Natural killer cell treated with Interleukin-12 subunit alpha and Interleukin-12 subunit beta and Interleukin-15 and Interleukin-18, amount 100 ng/mL, for 72 hours (primary cell): ENCODE results near the gene BARHL2. TPM values are rescaled to one million over a fixed set of nuclear protein-coding genes. Genes with fewer than 3 reads are reported as not detected.

ENCODE experiments used
- ATAC-seq, 2 donors: fragments of 150-1000 bp; cut with Tn5 transposase in 1 of 2; sonication (Bioruptor Pico), chemical (Tn5 transposase) in 1 of 2; 2 replicates each; pipeline ENCODE4 v1.10.0; 2021
- DNase-seq: peaks from one replicate; pipeline ENCODE4 v3.0.0; 2022; ENCODE audit warnings: low spot score
- H3K27ac Mint-ChIP-seq, 2 donors: 1 replicate in 1 of 2; 2 replicates in 1 of 2; pipeline ENCODE4 v1.8.0; 2022; ENCODE audit warnings: mixed read lengths in 2 of 2, mild to moderate bottlenecking in 1 of 2, moderate library complexity in 1 of 2
- H3K27me3 Mint-ChIP-seq, 2 donors: 1 replicate in 1 of 2; 2 replicates in 1 of 2; pipeline ENCODE4 v1.8.0; 2022; ENCODE audit warnings: mixed read lengths in 2 of 2
- H3K36me3 Mint-ChIP-seq: one replicate; pipeline ENCODE4 v1.8.0; 2022; ENCODE audit warnings: mixed read lengths
- H3K4me1 Mint-ChIP-seq, 2 donors: 1 replicate in 1 of 2; 2 replicates in 1 of 2; pipeline ENCODE4 v1.8.0; 2022; ENCODE audit warnings: low read depth in 2 of 2, mixed read lengths in 2 of 2, mild to moderate bottlenecking in 1 of 2
- H3K4me3 Mint-ChIP-seq: one replicate; pipeline ENCODE4 v1.8.0; 2022; ENCODE audit warnings: mixed read lengths
- H3K9me3 Mint-ChIP-seq: 2 replicates; pipeline ENCODE4 v1.8.0; 2022; ENCODE audit warnings: mixed read lengths
- total RNA-seq, 2 donors: library from RNA; stranded (reverse); gene quantifications; one replicate each; pipeline ENCODE4 v1.2.3, GENCODE V29; 2022

Gene BARHL2
- total RNA-seq: not detected

DNA sequence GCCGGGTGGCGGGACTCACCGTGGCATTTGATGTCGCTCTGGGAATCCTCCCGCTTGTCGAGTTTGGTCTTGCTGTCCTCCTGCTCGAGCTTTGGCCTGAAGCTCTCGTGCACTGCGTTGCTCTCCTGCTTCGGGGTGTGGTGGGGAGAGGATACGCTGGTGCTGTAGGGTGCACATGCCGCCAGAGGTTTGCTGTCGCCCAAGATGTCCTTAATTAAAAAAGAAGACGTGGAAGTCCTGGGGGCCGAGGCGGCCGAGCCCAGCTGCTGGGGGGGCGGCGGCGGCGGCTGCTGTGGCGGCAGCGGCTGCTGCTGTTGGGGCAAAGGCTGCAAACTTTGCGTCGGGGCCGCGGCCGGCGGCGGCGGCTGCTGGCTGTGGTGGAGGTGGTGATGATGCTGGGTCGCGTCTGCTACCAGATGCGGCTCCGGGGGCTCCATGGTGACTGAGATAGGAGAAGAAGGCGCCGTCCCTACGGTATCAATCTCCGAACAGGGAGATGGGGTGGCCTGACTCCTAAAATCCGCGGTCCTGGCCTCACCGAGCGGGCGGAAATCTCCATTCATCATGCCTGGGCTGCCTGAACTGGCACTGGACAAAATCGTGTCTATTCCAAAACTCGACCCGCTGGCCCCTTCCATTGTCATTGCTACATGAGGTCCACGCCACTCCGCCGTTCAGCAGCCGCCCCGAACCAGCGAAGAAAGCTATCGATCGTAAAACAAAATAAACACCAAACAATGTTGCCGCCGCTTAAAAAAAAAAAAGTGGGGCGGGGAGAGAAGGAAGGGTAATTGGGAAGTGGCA is at the start of gene BARHL2:
Gene BARHL2 (minus strand): TSS at position 751 of the 804 bp plus-strand sequence. CDS start 107 bp downstream, at position 644.
- Mint-ChIP-seq H3K9me3 (no peaks in the 10 kb centered on the region), H3K36me3 (peaks cover 5% of the 10 kb centered on the region), H3K4me1 (peaks cover 18 to 21% of the 10 kb centered on the region in 2 donors), H3K27me3 (peaks cover 64 to 87% of the 10 kb centered on the region in 2 donors), H3K4me3 (peak within 1 kb of the TSS; percentile 70), H3K27ac (peak within 1 kb of the TSS in 1 of 2 donors; percentile 28)
- DNase-seq (no peak), ATAC-seq (no peak)

DNA sequence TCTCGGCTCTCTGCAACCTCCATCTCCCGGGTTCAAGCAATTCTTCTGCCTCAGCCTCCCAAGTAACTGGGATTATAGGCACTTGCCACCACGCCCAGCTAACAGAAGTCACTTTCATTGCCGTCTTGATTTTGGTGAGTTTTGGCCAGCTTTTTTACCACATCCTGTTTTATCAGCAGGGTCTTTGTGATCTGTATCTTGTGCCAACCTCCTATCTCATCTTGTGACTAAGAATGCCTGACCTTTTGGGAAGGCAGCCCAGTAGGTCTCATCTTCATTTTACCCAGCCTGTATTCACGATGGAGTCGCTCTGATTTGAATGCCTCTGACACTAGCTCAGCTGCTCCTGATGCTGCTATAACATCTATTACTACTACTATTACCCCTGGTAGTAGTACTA is 46.8 kb upstream of the BARHL2 start:
- H3K27me3 Mint-ChIP-seq: peaks cover 29 to 37% of the 10 kb centered on the region in 2 donors
- H3K36me3 Mint-ChIP-seq: no peaks in the 10 kb centered on the region
- ATAC-seq (no peak), DNase-seq (no peak)
- H3K9me3 Mint-ChIP-seq: no peaks in the 10 kb centered on the region
- no peaks in the 10 kb centered on the region for H3K4me1 Mint-ChIP-seq
- H3K4me3 Mint-ChIP-seq: no peak overlapping the region
- H3K27ac Mint-ChIP-seq: no peak overlapping the region

DNA sequence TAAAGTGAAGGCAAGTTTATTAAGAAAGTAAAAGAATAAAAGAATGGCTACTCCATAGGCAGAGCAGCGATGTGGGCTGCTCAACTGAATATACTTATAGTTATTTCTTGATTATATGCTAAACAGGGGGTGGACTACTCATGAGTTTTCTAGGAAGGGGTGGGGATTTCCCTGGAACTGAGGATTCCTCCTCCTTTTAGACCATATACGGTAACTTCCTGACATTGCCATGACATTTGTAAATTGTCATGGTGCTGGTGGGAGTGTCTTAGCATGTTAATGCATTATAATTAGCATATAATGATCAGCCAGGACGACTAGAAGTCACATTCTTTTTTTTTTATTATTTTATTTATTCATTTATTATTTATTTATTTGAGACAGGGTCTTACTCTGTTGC is 46.4 kb upstream of the BARHL2 start:
- no peak overlapping the region for H3K27ac Mint-ChIP-seq
- ATAC-seq (no peak), DNase-seq (no peak)
- H3K4me1 Mint-ChIP-seq: no peaks in the 10 kb centered on the region
- no peak overlapping the region for H3K4me3 Mint-ChIP-seq
- H3K9me3 Mint-ChIP-seq: no peaks in the 10 kb centered on the region
- H3K27me3 Mint-ChIP-seq: peaks cover 29 to 33% of the 10 kb centered on the region in 2 donors
- no peaks in the 10 kb centered on the region for H3K36me3 Mint-ChIP-seq

DNA sequence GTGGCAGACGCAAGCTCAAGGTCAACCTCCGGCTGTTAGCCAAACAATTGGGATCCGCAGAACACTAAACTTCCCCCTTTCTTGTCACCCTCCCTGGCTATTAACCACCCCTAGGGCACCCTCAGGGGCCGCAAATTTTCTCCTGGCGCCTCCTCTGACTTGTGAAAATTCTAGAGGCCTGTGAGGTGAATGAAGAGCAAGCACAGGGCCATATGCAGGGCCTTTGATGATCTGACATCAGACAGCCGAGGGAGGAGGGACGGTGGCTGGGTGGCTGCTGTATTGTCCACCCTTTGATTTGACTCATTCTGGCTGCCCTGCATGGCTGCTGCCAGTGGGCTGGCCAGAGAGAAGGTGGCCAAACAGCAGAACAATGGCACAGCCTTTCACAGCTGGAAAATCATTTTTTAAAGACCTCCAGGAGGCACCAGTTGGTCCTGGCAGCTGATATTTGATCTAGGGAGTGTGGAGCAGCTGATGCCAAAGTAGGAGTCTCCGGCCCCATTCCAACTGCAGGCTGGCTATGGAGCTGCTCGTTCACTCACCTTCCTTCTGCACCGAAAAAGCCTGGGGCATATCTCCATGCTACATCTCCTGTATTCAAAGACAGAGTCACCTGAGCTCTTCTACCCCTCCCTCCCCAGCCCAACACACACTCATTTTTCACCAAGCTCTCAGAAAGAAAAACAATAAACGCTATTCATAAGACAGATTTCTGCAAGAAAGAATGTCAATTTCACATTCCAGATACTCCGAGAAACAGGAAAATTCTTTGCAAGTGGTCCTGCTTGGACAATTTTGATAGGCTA is 44.9 kb upstream of the BARHL2 start:
- DNase-seq: no peak
- Mint-ChIP-seq H3K4me1 (no peaks in the 10 kb centered on the region), H3K27me3 (peaks cover 28 to 29% of the 10 kb centered on the region in 2 donors), H3K36me3 (no peaks in the 10 kb centered on the region), H3K27ac (no peak overlapping the region), H3K4me3 (no peak overlapping the region), H3K9me3 (no peaks in the 10 kb centered on the region)
- no peak for ATAC-seq

DNA sequence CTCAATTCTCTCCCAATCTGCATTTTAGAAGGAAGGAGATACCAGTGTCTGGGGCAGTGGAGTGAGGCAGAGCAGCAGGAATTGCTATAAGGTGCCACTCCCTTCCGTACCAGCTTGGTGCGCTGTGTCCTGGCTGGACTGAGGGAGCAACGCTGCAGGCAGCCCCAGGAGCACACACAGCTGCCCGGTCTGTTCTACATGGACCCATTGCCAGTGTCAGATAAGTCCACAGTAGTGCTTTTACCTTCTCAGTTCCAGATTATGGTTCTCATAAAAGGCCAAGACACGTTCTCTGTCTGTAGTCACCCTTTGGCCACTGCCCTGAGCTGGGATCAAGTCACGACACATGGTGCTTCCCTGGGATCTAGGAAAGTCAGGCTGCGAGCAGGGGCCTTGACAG is 44.1 kb upstream of the BARHL2 start:
- peak in 1 of 2 donors; percentile 15 for ATAC-seq
- no peak for DNase-seq
- no peaks in the 10 kb centered on the region for H3K36me3 Mint-ChIP-seq
- H3K9me3 Mint-ChIP-seq: no peaks in the 10 kb centered on the region
- H3K27ac Mint-ChIP-seq: no peak overlapping the region
- no peak overlapping the region for H3K4me3 Mint-ChIP-seq
- no peaks in the 10 kb centered on the region for H3K4me1 Mint-ChIP-seq
- H3K27me3 Mint-ChIP-seq: peaks cover 25 to 31% of the 10 kb centered on the region in 2 donors

GRCh38 chr1:90753556-90753955 is 36.5 kb upstream of the BARHL2 start:
- Mint-ChIP-seq H3K36me3 (no peaks in the 10 kb centered on the region), H3K4me1 (no peaks in the 10 kb centered on the region), H3K27me3 (peaks cover 29 to 37% of the 10 kb centered on the region in 2 donors), H3K4me3 (no peak overlapping the region), H3K27ac (no peak overlapping the region), H3K9me3 (no peaks in the 10 kb centered on the region)
- DNase-seq (no peak), ATAC-seq (no peak)

DNA sequence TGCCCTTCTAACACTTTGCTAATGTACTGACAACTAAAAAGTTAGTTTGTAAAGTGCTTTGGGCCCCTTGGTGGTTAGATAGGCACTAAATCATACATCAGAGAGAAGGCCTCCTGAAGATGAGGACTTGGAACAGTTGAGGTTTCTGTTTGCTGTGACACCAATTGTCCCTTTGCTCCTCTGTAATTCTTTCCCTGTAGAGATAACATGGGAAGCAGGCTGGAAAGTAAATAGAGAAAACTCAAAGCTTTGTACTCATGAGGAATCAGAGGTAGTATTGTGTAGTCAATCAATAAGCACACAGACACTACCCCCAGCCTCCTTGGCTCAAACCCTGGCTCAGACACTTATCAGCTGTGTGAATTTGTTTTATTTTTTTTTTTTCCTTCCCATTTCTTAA is 31.6 kb upstream of the BARHL2 start:
- ATAC-seq (no peak), DNase-seq (no peak)
- H3K36me3 Mint-ChIP-seq: no peaks in the 10 kb centered on the region
- no peak overlapping the region for H3K27ac Mint-ChIP-seq
- peaks cover 24 to 38% of the 10 kb centered on the region in 2 donors for H3K27me3 Mint-ChIP-seq
- H3K4me3 Mint-ChIP-seq: no peak overlapping the region
- no peaks in the 10 kb centered on the region for H3K9me3 Mint-ChIP-seq
- H3K4me1 Mint-ChIP-seq: no peaks in the 10 kb centered on the region

DNA sequence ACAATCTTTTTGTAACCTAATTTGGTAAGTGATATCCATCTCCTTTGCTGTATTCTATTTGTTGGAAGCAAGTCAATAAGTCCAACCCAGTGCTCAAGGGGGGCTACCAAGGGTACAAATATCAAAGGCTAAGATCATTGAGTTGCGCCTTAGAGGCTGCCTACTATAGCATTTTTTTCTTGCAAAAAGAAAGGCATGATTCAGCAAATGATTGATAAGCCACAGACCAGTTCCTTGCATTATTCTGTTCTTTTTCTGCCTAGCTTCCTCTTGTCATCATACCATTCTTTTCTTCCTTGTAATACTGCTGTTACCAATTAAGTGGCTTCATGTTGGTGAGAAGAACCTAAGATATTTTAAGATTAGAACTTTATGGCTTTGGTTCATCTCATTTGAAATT is 29.8 kb upstream of the BARHL2 start:
- H3K4me1 Mint-ChIP-seq: no peaks in the 10 kb centered on the region
- DNase-seq (no peak), ATAC-seq (no peak)
- H3K9me3 Mint-ChIP-seq: no peaks in the 10 kb centered on the region
- H3K27ac Mint-ChIP-seq: no peak overlapping the region
- peaks cover 20 to 31% of the 10 kb centered on the region in 2 donors for H3K27me3 Mint-ChIP-seq
- H3K4me3 Mint-ChIP-seq: no peak overlapping the region
- no peaks in the 10 kb centered on the region for H3K36me3 Mint-ChIP-seq

DNA sequence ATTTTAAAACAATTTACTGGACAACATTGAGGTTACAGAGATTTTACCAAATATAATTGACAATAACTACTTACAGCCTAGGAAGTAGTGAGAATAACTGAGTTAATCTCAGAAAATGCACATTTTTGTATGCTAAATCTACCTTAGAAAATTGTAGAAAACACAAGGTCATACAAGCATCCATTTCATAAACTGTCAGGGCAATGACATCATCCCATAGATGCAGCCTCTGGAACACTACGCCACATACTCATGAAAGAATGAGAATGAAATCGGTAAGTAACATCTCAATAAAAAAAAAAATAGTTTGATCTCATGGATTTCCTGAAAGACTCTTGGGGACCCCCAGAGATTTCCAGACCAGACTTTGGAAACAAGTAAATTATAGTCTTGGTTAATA is 28.9 kb upstream of the BARHL2 start:
- Mint-ChIP-seq H3K4me3 (no peak overlapping the region), H3K27me3 (peaks cover 21 to 32% of the 10 kb centered on the region in 2 donors), H3K9me3 (no peaks in the 10 kb centered on the region), H3K27ac (no peak overlapping the region), H3K36me3 (no peaks in the 10 kb centered on the region), H3K4me1 (no peaks in the 10 kb centered on the region)
- ATAC-seq (no peak), DNase-seq (no peak)

GRCh38 chr1:90732136-90732535 is 15.0 kb upstream of the BARHL2 start:
- DNase-seq: no peak
- no peak overlapping the region for H3K27ac Mint-ChIP-seq
- no peak for ATAC-seq
- peaks cover 2% of the 10 kb centered on the region for H3K9me3 Mint-ChIP-seq
- H3K36me3 Mint-ChIP-seq: peaks cover 14% of the 10 kb centered on the region
- peaks cover 58 to 83% of the 10 kb centered on the region in 2 donors for H3K27me3 Mint-ChIP-seq
- no peak overlapping the region for H3K4me3 Mint-ChIP-seq
- H3K4me1 Mint-ChIP-seq: peaks cover 24 to 30% of the 10 kb centered on the region in 2 donors

DNA sequence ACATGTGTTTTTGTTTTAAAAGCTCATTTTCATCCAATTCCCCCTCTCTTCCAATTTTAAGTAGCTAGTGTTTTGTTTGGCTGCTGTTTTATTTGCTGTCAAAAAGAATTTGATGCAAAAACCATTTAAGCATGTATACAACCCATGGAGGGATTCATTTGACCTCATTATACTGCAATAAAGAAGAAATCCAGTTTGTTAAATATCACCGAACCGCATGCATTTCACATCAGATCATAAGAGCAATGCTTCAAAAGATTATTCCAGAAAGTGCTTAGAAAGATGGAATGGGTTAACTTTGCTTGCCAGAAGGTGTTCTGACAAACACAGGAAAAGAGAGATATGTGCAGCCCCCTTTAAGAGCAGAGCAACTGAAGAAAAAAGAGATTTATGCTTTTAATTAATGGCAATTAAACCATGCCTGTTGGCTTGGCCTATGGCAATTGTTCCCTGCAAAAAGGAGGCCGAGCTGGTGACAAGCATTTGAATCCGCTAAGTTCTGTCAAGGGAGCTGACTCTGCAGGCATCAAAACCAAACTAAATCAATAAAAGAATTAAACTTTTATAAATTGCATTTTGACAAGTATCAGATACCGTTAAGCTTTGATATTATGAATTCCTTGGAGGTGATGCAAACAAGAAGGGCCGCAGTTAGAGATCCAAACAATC is 14.4 kb upstream of the BARHL2 start:
- no peak overlapping the region for H3K4me3 Mint-ChIP-seq
- peaks cover 58 to 78% of the 10 kb centered on the region in 2 donors for H3K27me3 Mint-ChIP-seq
- no peak overlapping the region for H3K27ac Mint-ChIP-seq
- H3K9me3 Mint-ChIP-seq: peaks cover 2% of the 10 kb centered on the region
- H3K4me1 Mint-ChIP-seq: peaks cover 24 to 30% of the 10 kb centered on the region in 2 donors
- no peak for ATAC-seq
- H3K36me3 Mint-ChIP-seq: peaks cover 14% of the 10 kb centered on the region
- DNase-seq: no peak

DNA sequence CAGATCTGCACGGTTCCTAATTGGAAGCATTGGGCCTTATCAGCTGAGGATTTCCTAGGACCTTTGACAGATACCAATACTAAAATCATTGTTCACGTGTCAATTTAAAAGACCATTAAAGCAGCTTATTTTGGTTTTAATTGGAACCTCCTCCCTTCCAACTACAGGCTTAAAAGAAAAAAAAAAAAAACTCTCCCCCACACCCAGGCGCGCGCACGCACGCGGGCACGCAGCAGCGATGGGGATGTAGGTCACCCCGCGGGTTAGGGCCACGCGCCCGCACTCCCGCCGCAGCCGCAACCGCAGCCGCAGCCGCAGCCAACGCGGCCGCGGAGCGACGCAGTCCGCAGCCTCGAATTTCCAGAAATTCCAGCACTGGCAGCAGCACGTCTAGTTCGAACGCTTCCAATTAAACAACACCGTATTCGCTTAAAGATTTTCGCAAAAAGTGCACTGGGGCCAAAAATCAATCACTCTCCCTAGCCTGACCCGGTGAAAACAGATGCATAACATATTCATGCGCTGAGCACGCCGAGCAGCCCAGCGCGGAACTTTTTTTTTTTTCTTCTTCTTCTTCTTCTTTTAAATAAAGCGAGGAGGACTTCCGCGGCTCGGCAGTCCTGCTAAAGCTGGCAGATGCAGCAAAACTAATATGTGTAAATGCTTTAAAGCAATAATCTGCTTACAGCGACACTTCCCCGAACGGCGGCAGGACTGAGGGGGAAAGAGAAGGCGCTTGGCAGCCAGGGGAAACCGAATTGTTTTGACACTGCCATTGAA is 13.3 kb upstream of the BARHL2 start:
- DNase-seq (no peak), ATAC-seq (no peak)
- Mint-ChIP-seq H3K36me3 (peaks cover 21% of the 10 kb centered on the region), H3K27me3 (peaks cover 65 to 81% of the 10 kb centered on the region in 2 donors), H3K27ac (no peak overlapping the region), H3K4me3 (peak overlapping the region; percentile 63), H3K9me3 (peaks cover 2% of the 10 kb centered on the region), H3K4me1 (peaks cover 34 to 40% of the 10 kb centered on the region in 2 donors)
